Medulla oblongata (tissue), 1 donor: Measurements from ENCODE around the gene TSPAN15.
"Not testable (repeated sequence)": the region's sequence is repeated elsewhere in the genome, so short reads cannot be mapped to it uniquely, and the experiment has no call there.

Experiments
- DNase-seq: peaks from one replicate; pipeline ENCODE4 v3.0.0-alpha.2; 2015; ENCODE audit errors: extremely low spot score

The TSPAN15 gene

DNA sequence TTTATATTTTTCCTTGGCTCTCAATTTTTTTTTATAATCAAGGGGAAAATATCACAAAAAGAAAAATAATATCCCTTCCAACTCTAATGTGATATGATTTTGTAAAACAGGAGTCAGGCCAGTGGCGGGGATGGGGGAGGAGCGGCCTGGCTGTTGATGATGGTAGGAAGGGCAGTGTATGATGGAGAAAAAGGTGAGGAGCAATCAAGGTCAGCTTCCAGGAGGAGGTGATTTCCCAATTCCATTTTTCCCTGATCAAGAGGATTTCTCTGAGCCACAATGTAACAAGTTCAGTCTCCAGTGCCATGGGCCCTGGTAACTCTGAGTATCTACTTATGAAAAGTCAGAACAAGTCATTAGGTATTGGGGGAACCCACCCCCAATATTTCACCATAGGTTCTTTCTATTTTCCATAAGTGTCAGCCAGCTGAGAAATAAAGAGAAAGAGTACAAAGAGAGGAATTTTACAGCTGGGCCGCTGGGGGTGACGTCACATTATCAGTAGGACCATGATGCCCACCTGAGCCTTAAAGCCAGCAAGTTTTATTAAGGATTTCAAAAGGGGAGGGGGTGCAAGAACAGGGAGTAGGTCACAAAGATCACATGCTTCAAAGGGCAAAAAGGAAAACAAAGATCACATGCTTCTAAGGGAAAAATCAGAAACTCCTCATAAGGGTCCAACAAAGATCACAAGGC, 37.0 kb downstream of the TSPAN15 start:
- DNase-seq: not testable (repeated sequence)

DNA sequence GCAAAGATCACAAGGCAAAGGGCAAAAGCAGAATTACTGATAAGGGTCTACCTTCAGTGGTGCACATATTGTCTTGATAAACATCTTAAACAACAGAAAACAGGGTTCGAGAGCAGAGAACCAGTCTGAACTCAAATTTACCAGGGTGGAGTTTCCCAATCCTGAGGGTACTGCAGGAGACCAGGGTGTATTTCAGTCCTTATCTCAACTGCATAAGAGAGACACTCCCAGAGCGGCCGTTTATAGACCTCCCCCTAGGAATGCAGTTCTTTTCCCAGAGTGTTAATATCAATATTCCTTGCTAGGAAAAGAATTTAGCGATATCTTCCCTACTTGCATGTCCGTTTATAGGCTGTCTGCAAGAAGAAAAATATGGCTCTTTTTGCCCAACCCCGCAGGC, 37.6 kb downstream of the TSPAN15 start:
- not testable (repeated sequence) for DNase-seq

GRCh38 chr10:69489506-69490090, 38.3 kb downstream of the TSPAN15 start:
- DNase-seq: no peak

DNA sequence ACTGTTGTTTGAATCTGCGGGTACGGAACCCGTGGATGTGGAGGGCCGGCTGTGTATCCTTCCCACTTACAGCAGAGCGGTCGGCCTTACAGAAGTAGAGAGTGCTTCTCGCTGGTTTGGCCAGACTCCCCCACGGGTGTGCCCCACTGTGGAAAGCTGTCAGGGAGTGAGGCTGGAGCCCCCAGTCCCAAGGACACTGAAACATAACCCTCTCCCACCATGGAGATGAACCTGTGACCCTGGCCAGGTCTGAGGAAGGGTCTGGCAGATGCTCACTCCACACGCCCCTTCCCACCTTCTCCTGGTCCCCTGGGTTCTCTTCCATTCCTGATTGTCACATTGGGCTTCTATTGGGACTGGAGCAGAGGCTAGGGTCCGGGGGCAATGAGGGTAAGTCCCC, 39.6 kb downstream of the TSPAN15 start:
- DNase-seq: no peak

DNA sequence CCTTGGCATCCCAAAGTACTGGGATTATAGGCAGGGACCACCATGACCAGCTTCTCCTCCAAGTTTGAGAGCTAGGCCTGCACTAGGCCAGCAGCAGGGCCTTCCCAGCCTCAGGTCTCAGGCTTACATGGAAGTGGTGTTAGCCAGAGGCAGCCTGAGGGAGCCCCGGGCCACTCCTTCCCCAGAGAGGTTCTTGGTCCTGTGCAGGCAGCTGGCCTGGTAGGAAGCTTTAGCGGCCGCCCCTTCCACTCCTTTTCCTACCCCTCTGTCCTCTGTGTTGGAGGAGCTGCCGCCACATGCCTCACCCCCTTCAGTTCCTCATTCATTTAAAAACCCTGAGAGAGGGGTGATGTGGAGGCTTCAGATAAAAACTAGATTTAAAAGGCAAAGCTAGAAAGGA, 40.3 kb downstream of the TSPAN15 start:
- no peak for DNase-seq

DNA sequence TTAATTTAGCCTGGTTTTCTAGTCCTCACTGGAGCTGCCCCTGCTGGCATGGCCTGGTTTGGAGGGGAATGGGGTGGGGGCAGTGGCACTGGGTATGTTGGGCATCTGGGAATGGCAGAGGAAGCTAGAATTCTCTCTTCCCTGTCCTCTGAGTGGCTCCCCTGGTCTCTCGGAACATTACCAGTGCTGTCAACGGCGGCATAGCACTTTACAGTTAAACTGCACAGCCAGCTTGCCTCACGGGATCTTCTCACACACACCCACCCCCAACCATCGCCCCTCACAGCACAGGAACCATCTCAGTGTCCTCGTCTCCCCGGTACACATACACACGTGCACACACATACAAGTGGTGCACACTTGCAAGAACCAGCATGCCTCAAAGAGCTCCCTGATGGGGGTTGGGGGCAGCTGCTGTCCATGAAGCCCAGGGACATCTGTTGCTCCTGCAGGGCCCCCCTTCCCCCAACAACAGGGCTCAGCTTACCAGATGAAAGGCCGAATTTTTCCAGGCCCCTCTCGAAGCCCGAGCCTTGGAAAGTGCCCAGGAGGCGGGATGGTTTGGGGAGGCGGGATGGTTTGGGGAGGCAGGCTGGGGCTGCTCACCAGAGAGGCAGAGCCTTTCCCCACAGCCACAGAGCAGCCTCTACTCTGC, 41.0 kb downstream of the TSPAN15 start:
- peak; percentile 51 for DNase-seq

DNA sequence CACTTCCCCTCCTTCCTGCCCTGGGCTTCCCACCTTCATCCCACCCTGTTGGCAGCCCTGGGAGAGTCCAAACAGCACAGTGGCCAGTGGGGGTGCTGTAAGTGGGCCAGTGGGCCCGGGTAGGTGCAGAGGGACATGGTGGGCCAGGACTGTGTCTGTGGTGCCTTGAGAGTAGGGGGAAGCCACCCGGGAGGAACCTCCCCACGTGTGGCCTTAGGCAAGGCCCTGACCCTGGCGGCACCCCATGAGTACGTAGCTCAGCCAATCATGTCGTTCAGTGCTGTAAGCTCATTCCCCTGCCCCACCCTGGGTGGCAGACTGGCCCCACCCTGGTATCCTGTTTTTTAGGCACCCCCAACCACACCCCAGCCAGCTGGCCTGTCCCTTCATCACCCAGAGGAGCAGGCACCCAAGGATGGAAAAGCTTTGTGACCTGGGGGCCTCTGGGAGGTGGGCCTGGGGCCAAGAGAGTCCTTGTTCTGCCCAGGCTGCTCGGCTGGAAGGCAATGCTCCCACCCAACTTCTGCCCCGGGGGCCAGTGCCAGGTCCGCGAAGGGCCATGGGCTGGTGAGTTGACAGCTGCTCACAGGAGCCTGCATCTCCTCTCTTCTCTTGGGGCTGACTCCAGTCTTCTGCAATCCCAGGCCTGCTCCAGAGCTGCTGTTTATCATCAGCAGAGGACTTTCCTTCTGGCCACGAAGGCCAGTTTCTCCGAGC, 41.6 kb downstream of the TSPAN15 start:
- no peak for DNase-seq

DNA sequence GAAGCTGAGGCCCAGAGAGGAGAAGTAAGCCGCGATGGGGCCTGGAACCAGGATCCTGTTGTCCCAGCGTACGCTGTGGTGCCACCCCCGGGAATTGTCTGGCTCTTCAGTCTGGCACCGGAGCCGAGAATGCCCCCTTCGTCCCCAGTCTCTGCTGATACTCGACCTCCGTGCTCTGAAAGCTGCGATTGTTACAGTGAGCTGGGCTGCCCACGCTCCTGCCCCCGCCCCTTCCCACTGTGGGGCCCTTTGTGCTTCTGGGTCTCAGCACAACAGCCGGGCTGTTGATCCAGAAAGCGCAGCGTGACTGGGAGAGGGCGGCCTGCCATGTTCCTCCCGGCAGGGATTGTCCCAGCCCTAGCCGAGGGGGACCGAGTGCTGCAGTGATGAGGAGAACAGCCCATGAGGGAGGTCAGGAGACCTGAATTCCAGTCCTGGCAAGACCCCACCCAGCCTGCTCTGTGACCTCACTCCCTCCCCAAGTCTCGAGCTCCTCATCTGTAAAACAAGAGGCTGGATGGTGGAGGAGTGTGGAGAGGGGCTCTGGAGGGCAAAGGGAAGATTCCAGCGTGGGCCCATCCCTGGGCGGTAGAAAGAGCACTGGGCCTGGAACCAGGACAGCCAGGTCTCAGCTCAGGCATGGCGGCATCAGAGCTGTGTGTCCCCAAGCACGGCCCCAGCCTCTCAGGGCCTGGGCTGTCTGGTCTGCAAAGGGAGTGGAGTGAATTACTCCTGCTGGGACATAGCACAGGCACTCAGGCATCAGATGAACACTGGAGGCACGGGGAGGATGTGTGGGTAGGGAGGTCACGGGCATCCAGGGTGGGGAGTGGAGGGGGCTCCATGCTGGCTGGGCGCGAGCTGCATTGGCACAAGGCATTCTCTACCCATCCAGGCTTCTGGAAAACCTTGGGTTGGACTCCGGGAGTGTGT, 43.6 kb downstream of the TSPAN15 start:
- DNase-seq: peak; percentile 96

DNA sequence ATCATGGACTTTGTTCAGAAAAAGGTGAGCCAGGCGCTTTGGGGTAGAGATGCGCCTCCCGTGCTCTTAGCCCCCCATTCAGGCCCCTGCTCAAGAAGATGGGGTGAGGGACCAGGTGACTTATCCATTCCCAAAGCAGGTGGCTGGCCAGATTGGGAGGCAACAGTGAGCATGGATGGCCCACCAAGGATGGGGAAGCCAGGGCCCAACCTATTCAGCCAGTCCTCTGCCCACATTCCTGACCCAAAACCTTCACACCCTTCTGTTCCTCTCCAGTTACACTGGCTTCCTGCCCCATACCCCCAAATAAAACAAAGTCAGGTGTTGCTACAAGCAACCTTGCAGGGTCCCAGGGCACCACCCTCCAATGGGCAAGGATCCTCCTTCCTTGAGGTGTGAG, 44.4 kb downstream of the TSPAN15 start:
- DNase-seq: no peak

- DNase-seq: no peak
These were observed 45.3 kb downstream of the TSPAN15 start for GRCh38 chr10:69496352-69497230.

DNA sequence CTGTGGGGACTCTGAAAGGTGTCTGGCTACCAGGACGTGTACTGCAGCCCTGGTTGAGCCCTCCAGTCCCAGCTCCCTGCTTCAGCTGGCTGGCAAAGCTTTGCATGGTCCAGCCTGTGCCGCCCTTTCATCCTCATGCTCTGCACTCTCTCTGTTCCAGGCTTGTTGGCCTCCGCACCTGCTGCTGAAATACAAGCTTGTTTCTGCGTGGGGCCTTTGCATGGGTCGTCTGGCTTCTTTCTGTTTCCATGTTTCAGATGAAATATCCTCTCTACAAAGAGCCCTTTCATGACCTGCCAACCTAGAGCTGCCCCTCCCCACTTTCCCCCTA, 45.9 kb downstream of the TSPAN15 start:
- peak; percentile 61 for DNase-seq

- no peak for DNase-seq
These were observed 46.5 kb downstream of the TSPAN15 start for GRCh38 chr10:69497611-69498390.

GRCh38 chr10:69498711-69499471, 47.6 kb downstream of the TSPAN15 start:
- DNase-seq: no peak

- no peak for DNase-seq
These were observed 48.7 kb downstream of the TSPAN15 start for GRCh38 chr10:69499726-69500689.

- no peak for DNase-seq
These were observed 49.7 kb downstream of the TSPAN15 start for GRCh38 chr10:69500864-69501468.

DNA sequence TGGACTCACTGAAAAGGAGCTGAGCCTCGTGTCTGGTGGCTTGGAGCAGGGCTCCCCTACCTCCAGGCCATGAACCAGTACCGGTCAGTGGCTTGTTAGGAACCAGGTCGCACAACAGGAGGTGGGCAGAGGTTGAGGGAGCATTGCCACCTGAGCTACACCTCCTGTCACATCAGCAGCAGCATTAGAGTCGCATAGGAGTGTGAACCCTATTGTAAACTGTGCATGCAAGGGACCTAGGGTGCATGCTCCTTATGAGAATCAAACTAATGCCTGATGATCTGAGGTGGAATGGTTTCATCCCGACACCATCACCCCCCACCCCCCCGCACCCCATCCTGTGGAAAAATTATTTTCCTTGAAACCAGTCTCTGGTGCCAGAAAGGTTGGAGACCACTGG, 50.4 kb downstream of the TSPAN15 start:
- no peak for DNase-seq

DNA sequence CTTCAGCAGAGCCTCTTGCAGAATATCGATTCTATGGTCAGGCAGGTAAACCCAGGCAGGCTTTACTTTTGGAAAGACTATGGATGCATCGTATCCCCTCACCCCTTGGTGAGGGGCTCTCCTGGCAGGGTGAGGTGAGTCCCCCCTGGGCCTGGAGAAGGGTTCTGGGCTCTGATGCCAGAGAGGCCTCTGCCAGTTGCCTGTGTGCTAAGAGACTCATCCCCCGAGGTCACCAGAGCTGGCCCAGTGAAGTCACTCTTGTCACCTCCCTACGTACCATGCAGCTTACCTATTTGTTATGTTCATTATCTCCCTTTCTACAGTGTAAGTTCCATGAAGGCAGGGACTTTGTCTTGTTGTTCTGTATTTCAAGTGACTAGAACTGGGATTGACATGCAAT, 51.3 kb downstream of the TSPAN15 start:
- peak; percentile 1 for DNase-seq
